ENCODE measurements around the gene SST.

DNA sequence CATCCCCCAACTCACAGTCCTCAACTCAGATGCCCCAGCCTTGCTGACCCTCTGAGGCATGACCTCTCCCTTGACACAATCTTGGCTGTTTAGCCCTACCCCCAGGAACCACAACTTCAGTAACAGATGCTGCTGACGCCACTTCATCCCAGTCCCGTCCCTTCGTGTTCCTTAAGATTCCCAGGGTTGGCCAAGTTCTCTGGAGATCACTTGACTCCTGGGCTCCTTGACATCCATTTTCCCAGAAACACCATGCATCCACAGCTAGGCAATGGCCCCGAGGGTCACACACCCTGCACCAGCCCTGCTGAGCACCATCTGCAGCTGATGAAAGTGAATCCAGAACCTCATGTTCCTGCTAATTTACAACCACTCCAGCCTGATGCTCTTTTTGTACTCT is 25.3 kb upstream of the SST start:
- TF ChIP-seq CCAR2 (optimal IDR thresholded peaks at IDR 0.05; ENCODE audit: low read depth, low read length) (no peak), ESRRA (CRISPR knock-in tag; IDR thresholded peaks at IDR 0.05; ENCODE audit: low read depth) (no peak), BRD4 (CRISPR knock-in tag; IDR thresholded peaks at IDR 0.05) (no peak), SP4 (CRISPR knock-in tag; IDR thresholded peaks at IDR 0.05) (no peak), HOMEZ (CRISPR knock-in tag; IDR thresholded peaks at IDR 0.05; ENCODE audit: low read depth) (no peak), EP300 (IDR thresholded peaks at IDR 0.05; ENCODE audit: low read depth in 2 of 2, low read length in 2 of 2) (no peak), EP300 (CRISPR knock-in tag; IDR thresholded peaks at IDR 0.05; ENCODE audit: borderline replicate concordance) (no peak), ZBTB44 (CRISPR knock-in tag; IDR thresholded peaks at IDR 0.05) (no peak), TCF7 (IDR thresholded peaks at IDR 0.05; ENCODE audit: low read depth) (no peak)
- TF ChIP-seq, protein P1, sequence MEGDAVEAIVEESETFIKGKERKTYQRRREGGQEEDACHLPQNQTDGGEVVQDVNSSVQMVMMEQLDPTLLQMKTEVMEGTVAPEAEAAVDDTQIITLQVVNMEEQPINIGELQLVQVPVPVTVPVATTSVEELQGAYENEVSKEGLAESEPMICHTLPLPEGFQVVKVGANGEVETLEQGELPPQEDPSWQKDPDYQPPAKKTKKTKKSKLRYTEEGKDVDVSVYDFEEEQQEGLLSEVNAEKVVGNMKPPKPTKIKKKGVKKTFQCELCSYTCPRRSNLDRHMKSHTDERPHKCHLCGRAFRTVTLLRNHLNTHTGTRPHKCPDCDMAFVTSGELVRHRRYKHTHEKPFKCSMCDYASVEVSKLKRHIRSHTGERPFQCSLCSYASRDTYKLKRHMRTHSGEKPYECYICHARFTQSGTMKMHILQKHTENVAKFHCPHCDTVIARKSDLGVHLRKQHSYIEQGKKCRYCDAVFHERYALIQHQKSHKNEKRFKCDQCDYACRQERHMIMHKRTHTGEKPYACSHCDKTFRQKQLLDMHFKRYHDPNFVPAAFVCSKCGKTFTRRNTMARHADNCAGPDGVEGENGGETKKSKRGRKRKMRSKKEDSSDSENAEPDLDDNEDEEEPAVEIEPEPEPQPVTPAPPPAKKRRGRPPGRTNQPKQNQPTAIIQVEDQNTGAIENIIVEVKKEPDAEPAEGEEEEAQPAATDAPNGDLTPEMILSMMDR (CRISPR knock-in tag; IDR thresholded peaks at IDR 0.05), result no peak

Measured in HepG2 (cell line).